ENCODE measurements around the gene CYP2U1. TPM values are rescaled to one million over a fixed set of nuclear protein-coding genes. Genes with fewer than 3 reads are reported as not detected.
"Not testable (repeated sequence)": the region's sequence is repeated elsewhere in the genome, so short reads cannot be mapped to it uniquely, and the experiment has no call there.

Gene CYP2U1
- total RNA-seq, 1 experiment from 2014 or later = 11.9 TPM

- no peak for DNase-seq (ENCODE audit: low read depth)
These were observed 13.8 kb upstream of the CYP2U1 start for GRCh38 chr4:107917500-107917899.

- no peak for DNase-seq (ENCODE audit: low read depth)
These were observed 8.6 kb upstream of the CYP2U1 start for GRCh38 chr4:107922486-107923473.

- not testable (repeated sequence) for DNase-seq (ENCODE audit: low read depth)
These were observed 5.6 kb upstream of the CYP2U1 start for GRCh38 chr4:107925713-107926112.

- DNase-seq (ENCODE audit: low read depth) = not testable (repeated sequence)
These were observed 4.5 kb upstream of the CYP2U1 start for GRCh38 chr4:107926875-107927274.

GRCh38 chr4:107931775-107932321 lies 499 bp downstream of the CYP2U1 start:
- DNase-seq (ENCODE audit: low read depth) = no peak

- no peak for DNase-seq (ENCODE audit: low read depth)
These were observed 3.9 kb downstream of the CYP2U1 start for GRCh38 chr4:107935246-107935645.

- DNase-seq (ENCODE audit: low read depth) = no peak
These were observed 5.7 kb downstream of the CYP2U1 start for GRCh38 chr4:107937040-107937439.

- no peak for DNase-seq (ENCODE audit: low read depth)
These were observed 8.0 kb downstream of the CYP2U1 start for GRCh38 chr4:107939307-107939706.

GRCh38 chr4:107945809-107946208 lies 14.5 kb downstream of the CYP2U1 start:
- DNase-seq (ENCODE audit: low read depth) = no peak

GRCh38 chr4:107950746-107951540 lies 19.6 kb downstream of the CYP2U1 start:
- DNase-seq (ENCODE audit: low read depth) = no peak

- DNase-seq (ENCODE audit: low read depth) = no peak
These were observed 20.2 kb downstream of the CYP2U1 start for GRCh38 chr4:107951551-107951950.

- DNase-seq (ENCODE audit: low read depth) = no peak
These were observed 24.7 kb downstream of the CYP2U1 start for GRCh38 chr4:107956011-107956410.

GRCh38 chr4:107966903-107967302 lies 35.6 kb downstream of the CYP2U1 start:
- DNase-seq (ENCODE audit: low read depth) = no peak

- DNase-seq (ENCODE audit: low read depth) = not testable (repeated sequence)
These were observed 36.2 kb downstream of the CYP2U1 start for GRCh38 chr4:107967519-107967918.

GRCh38 chr4:107967921-107968320 lies 36.6 kb downstream of the CYP2U1 start:
- not testable (repeated sequence) for DNase-seq (ENCODE audit: low read depth)

- no peak for DNase-seq (ENCODE audit: low read depth)
These were observed 38.9 kb downstream of the CYP2U1 start for GRCh38 chr4:107970063-107970798.

- DNase-seq (ENCODE audit: low read depth) = no peak
These were observed 41.3 kb downstream of the CYP2U1 start for GRCh38 chr4:107972605-107973004.

- DNase-seq (ENCODE audit: low read depth) = no peak
These were observed 43.2 kb downstream of the CYP2U1 start for GRCh38 chr4:107974523-107974922.

GRCh38 chr4:107977482-107977881 lies 46.1 kb downstream of the CYP2U1 start:
- no peak for DNase-seq (ENCODE audit: low read depth)

GRCh38 chr4:107977966-107978705 lies 46.8 kb downstream of the CYP2U1 start:
- no peak for DNase-seq (ENCODE audit: low read depth)

Data from RPMI7951 (cell line).